Measurements from ENCODE around the gene PCGF1.
"Not testable (repeated sequence)": the region's sequence is repeated elsewhere in the genome, so short reads cannot be mapped to it uniquely, and the experiment has no call there.

Gene PCGF1

DNA sequence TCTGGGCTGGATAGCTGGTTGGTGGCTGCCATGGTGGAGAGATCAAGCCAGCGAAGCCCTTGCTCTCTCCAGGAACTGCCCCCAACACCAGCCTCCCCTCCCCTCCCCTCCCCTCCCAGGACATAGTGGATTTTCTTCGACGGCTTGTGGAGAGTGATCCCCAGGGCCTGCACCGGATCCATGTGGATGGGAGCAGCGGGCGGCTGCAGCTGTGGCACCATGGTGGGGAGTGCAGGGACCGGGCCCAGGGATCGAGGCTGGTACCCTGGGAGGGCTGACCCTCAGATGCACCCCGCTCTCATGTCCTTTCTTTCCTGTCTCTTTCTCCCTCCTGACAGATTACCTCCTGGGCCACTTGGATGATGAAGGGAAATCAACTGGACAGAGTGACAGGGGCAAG lies 17.6 kb downstream of the PCGF1 start:
- Histone ChIP-seq H3K36me3 (ENCODE audit: insufficient read depth, low read length) (peaks cover 46% of the 10 kb centered on the region), H4K20me1 (ENCODE audit: insufficient read depth, low read length) (no peaks in the 10 kb centered on the region), H3K27ac (ENCODE audit: low read depth, low read length, poor library complexity, severe bottlenecking) (no peak overlapping the region), H3K4me1 (ENCODE audit: insufficient read depth, low read length, severe bottlenecking) (no peaks in the 10 kb centered on the region), H3K9me2 (ENCODE audit: low read depth, low read length) (no peaks in the 10 kb centered on the region), H3K27me3 (ENCODE audit: insufficient read depth, low read length) (no peaks in the 10 kb centered on the region), H3K9ac (ENCODE audit: low read length) (no peak overlapping the region), H3K9me3 (ENCODE audit: low read length) (no peaks in the 10 kb centered on the region), H3F3A (ENCODE audit: insufficient read depth, low read length) (no peaks in the 10 kb centered on the region), H3K79me2 (ENCODE audit: insufficient read depth, low read length) (no peaks in the 10 kb centered on the region), H3K4me2 (ENCODE audit: low read length) (no peak overlapping the region), H3K4me3 (ENCODE audit: low read depth, low read length, poor library complexity, severe bottlenecking) (no peak overlapping the region), H2AFZ (ENCODE audit: low read length) (no peak overlapping the region)
- TF ChIP-seq, protein P1, sequence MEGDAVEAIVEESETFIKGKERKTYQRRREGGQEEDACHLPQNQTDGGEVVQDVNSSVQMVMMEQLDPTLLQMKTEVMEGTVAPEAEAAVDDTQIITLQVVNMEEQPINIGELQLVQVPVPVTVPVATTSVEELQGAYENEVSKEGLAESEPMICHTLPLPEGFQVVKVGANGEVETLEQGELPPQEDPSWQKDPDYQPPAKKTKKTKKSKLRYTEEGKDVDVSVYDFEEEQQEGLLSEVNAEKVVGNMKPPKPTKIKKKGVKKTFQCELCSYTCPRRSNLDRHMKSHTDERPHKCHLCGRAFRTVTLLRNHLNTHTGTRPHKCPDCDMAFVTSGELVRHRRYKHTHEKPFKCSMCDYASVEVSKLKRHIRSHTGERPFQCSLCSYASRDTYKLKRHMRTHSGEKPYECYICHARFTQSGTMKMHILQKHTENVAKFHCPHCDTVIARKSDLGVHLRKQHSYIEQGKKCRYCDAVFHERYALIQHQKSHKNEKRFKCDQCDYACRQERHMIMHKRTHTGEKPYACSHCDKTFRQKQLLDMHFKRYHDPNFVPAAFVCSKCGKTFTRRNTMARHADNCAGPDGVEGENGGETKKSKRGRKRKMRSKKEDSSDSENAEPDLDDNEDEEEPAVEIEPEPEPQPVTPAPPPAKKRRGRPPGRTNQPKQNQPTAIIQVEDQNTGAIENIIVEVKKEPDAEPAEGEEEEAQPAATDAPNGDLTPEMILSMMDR (IDR thresholded peaks at IDR 0.05; ENCODE audit: low read length) = no peak
- TF ChIP-seq EZH2 (IDR thresholded peaks at IDR 0.05; ENCODE audit: borderline replicate concordance, low read length) = no peak

DNA sequence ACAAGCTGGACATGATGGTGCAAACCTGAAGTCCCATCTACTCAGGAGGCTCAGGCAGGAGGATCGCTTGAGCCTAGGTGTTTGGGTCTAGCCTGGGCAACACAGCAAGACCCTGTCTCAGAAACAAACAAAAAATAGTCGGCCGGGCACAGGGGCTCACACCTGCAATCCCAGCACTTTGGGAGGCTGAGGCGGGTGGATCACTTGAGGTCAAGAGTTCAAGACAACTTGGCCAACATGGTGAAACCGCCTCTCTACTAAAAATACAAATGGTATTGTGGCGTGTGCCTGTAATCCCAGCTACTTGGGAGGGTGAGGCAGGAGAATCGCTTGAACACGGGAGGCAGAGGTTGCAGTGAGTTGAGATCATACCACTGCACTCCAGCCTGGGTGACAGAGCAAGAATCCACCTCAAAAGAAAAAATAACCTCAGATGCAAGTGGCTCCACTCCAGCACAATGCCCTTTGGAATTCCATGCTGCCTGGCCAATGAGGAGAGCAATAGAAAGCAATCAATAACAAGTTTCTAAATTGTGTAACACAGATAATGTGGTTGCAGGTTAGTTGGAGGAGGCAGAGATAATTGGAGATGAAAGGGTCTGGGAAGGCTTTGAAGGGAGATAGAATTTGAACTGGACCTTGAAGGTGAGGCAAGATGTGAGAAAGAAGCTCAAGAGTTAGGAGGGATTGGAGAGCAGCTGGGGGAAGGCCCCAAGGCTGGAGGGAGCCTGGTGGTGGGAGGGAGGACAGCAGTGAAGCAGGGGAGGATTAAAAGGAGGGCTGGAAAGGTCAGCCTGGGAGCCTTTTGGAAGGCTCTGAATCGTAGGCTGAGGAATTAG lies 18.6 kb downstream of the PCGF1 start:
- Histone ChIP-seq H3K9me2 (ENCODE audit: low read depth, low read length) (no peaks in the 10 kb centered on the region), H3K36me3 (ENCODE audit: insufficient read depth, low read length) (peaks cover 45% of the 10 kb centered on the region), H3K27me3 (ENCODE audit: insufficient read depth, low read length) (no peaks in the 10 kb centered on the region), H3K4me2 (ENCODE audit: low read length) (no peak overlapping the region), H3F3A (ENCODE audit: insufficient read depth, low read length) (no peaks in the 10 kb centered on the region), H3K4me3 (ENCODE audit: low read depth, low read length, poor library complexity, severe bottlenecking) (no peak overlapping the region), H3K27ac (ENCODE audit: low read depth, low read length, poor library complexity, severe bottlenecking) (no peak overlapping the region), H3K9me3 (ENCODE audit: low read length) (no peaks in the 10 kb centered on the region), H3K4me1 (ENCODE audit: insufficient read depth, low read length, severe bottlenecking) (peaks cover 4% of the 10 kb centered on the region), H3K9ac (ENCODE audit: low read length) (no peak overlapping the region), H4K20me1 (ENCODE audit: insufficient read depth, low read length) (no peaks in the 10 kb centered on the region), H3K79me2 (ENCODE audit: insufficient read depth, low read length) (no peaks in the 10 kb centered on the region), H2AFZ (ENCODE audit: low read length) (no peak overlapping the region)
- no peak for TF ChIP-seq EZH2 (IDR thresholded peaks at IDR 0.05; ENCODE audit: borderline replicate concordance, low read length)
- TF ChIP-seq, protein P1 (IDR thresholded peaks at IDR 0.05; ENCODE audit: low read length) = no peak

DNA sequence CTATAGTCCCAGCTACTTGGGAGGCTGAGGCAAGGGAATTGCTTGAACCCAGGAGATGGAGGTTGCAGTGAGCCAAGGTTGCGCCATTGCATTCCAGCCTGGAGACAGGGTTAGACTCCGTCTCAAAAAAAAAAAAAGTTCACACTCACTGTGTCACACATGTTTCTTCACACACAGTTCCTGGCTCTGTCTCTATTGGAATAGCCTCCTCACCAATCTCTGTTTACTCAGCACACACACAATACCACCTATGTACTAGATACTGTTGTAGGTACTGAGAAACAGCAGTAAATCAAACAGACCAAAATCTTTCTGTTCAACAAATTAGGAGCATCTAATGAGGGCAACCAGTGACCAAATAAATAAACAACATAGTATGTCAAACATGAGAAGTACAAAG lies 21.4 kb downstream of the PCGF1 start:
- Histone ChIP-seq H3K9me2 (ENCODE audit: low read depth, low read length) (no peaks in the 10 kb centered on the region), H3K4me3 (ENCODE audit: low read depth, low read length, poor library complexity, severe bottlenecking) (no peak overlapping the region), H3K36me3 (ENCODE audit: insufficient read depth, low read length) (peaks cover 19% of the 10 kb centered on the region; the same call in 1 of the 2 replicates), H3K27ac (ENCODE audit: low read depth, low read length, poor library complexity, severe bottlenecking) (no peak overlapping the region), H3F3A (ENCODE audit: insufficient read depth, low read length) (no peaks in the 10 kb centered on the region), H2AFZ (ENCODE audit: low read length) (no peak overlapping the region), H3K9ac (ENCODE audit: low read length) (no peak overlapping the region), H3K27me3 (ENCODE audit: insufficient read depth, low read length) (no peaks in the 10 kb centered on the region), H4K20me1 (ENCODE audit: insufficient read depth, low read length) (no peaks in the 10 kb centered on the region), H3K79me2 (ENCODE audit: insufficient read depth, low read length) (0 out of 2 replicates have a peak, but pooled peaks cover 6% of the 10 kb centered on the region), H3K9me3 (ENCODE audit: low read length) (no peaks in the 10 kb centered on the region), H3K4me1 (ENCODE audit: insufficient read depth, low read length, severe bottlenecking) (peaks cover 19% of the 10 kb centered on the region), H3K4me2 (ENCODE audit: low read length) (no peak overlapping the region)
- no peak for TF ChIP-seq EZH2 (IDR thresholded peaks at IDR 0.05; ENCODE audit: borderline replicate concordance, low read length)
- TF ChIP-seq, protein P1 (IDR thresholded peaks at IDR 0.05; ENCODE audit: low read length) = no peak

DNA sequence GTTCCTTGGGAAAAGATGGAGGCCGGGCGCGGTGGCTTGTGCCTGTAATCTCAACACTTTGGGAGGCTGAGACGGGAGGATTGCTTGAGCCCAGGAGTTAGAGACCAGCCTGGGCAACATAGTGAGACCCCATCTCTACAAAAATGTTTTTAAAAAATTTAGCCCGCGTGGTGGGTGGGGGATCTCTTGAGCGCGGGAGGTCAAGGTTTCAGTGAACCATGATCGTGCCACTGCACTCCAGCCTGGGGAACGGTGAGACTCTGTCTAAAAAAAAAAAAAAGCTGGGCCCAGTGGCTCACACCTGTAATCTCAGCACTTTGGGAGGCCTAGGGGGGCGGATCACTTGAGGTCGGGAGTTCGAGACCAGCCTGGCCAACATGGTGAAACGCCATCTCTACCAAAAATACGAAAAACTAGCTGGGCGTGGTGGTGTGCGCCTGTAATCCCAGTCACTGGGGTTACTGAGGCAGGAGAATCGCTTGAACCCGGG lies 23.8 kb downstream of the PCGF1 start:
- H3K79me2 ChIP-seq (ENCODE audit: insufficient read depth, low read length); H4K20me1 ChIP-seq (ENCODE audit: insufficient read depth, low read length); H3K9me2 ChIP-seq (ENCODE audit: low read depth, low read length); H3F3A ChIP-seq (ENCODE audit: insufficient read depth, low read length); H3K27me3 ChIP-seq (ENCODE audit: insufficient read depth, low read length); H3K9me3 ChIP-seq (ENCODE audit: low read length): not testable (repeated sequence)
- peak overlapping the region; percentile 50 for H2AFZ ChIP-seq (ENCODE audit: low read length)
- peak overlapping the region; percentile 91 for H3K4me3 ChIP-seq (ENCODE audit: low read depth, low read length, poor library complexity, severe bottlenecking)
- peak overlapping the region; percentile 98 for H3K4me2 ChIP-seq (ENCODE audit: low read length)
- H3K4me1 ChIP-seq (ENCODE audit: insufficient read depth, low read length, severe bottlenecking) = peaks cover 29% of the 10 kb centered on the region
- peak overlapping the region; percentile 85 for H3K27ac ChIP-seq (ENCODE audit: low read depth, low read length, poor library complexity, severe bottlenecking)
- H3K9ac ChIP-seq (ENCODE audit: low read length) = peak overlapping the region; percentile 91
- peaks cover 22% of the 10 kb centered on the region; the same call in 1 of the 2 replicates for H3K36me3 ChIP-seq (ENCODE audit: insufficient read depth, low read length)
